Middle frontal gyrus (tissue), 1 donor: ENCODE results near the gene ZNF423.
"Not testable (repeated sequence)": the region's sequence is repeated elsewhere in the genome, so short reads cannot be mapped to it uniquely, and the experiment has no call there.

Experiments
- DNase-seq: peaks from one replicate; pipeline ENCODE4 v3.0.0-alpha.2; 2015; ENCODE audit warnings: low spot score; ENCODE audit errors: extremely low spot score

ZNF423 gene

GRCh38 chr16:49871824-49872223, 15.9 kb upstream of the ZNF423 start:
- not testable (repeated sequence) for DNase-seq

DNA sequence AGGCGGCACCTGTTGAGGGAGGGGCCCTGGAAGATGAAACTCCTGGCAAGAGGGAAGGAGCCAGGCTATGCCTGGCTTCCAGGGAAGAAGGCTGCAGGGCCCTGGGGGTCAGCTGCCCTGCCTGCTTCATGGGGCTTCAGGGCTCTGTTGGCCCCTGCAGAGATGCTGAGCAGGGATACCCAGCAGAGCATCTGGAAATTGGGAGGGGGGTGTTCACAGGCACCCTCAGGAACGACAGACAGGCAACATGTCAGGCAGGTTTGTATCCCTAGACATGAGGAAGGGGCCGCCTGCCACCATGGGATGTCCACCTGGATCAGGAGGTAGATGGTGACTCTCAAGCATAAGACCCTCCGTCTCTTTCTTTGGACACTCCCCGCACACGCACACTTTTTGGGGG, 13.8 kb upstream of the ZNF423 start:
- no peak for DNase-seq

DNA sequence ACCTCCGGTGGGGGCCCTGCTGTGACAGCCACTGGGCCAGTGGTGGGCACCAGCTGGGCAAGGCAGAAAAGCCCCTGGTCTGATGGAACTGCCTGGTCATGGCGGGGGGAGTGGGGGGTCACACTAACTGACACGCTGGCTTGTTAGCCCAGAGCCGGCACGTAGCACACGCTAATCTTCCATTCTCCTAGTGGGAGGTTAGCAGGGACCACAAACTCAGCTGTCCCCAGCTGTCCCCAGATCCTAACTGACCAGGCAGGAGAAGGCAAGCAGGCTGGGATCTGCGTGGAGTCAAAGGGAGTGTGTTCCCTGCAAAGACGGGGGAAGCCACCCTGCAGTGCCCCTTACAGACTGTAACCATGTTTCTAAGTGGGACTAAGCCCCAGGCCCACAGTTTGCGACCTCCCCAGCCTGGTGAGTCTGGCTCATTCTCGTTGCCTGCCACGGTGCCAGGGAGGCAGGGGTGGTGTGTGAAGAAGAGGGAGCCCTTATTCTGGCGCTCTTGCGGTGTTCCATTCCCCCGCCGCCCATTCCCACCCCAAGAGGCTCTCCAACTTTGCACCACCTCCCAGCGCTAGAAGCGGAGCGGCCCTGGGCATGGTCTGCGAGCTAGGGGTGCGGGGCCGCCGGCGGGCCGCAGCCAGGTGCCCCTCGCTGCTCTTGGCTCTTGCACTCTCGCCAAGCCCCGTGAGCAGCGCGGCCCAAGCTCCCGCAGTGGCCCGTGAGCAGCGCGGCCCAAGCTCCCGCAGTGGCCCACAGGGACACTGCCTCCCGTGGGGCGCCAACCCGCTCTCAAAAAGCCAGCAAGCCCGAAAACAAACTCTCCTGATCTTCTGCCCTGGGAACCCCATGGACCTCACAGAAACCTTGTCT, 12.1 kb upstream of the ZNF423 start:
- DNase-seq, result no peak

DNA sequence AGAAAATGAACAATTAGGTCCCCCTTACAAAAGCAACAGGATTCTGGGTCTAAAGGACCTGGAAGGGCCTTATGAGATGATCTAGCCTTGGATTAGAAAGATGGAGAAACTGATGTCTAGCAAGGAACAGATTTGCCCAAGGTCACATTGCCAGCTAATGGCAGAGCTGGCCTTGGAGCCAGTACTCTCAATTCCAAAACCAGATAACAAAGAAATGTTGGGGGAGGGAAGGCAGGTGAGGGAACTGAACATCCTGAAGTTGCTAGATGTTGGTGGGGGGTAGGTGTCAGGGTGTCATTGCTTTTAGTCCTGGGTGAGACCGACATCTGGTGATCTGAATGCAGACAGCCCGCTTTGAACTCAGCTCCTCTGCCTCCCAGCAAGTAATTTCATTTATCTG, 11.3 kb upstream of the ZNF423 start:
- no peak for DNase-seq

DNA sequence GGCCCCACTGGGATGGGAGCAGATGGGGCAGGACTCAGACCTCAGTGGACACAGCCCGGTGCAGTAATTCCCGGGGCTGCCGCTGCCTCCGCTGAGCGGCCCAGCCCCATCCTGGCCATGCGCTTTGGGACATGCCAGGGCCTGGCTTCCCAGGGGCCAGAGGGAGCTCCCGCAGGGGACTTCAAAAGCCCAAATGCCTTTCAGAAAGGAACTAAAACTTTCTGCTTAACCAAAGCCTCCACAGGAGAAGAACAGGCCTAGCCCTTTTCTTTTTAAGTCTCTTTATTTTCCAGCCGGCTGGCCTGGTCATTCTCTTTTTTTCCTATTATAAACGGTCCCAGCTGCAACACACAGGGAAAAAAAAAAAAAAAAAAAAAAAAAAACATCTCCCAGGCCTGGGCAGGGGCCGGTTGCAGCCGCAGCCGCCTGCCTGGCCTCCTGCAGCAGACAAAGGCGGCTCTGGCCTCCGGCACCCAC, 10.7 kb upstream of the ZNF423 start:
- no peak for DNase-seq

GRCh38 chr16:49862694-49863093, 6.8 kb upstream of the ZNF423 start:
- no peak for DNase-seq

DNA sequence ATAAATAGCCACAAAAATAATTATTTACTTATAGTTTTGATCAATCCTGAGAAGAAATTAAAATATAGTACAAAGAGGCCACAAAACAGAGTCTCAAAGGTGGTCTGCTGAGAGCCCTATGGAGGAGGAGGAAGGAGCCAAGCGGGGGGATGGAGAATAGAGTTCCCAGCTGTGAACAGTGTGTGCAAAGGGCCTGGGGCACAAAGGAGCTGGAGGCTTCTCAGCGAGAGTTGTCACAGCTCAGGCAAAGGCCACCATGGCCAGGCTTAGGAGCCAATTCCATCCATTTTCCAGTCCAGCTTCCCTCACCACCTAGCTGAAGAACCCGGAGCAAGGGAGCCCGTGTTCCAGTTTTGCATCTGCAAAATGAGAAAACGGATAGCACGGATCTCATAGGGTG, 5.4 kb upstream of the ZNF423 start:
- no peak for DNase-seq

DNA sequence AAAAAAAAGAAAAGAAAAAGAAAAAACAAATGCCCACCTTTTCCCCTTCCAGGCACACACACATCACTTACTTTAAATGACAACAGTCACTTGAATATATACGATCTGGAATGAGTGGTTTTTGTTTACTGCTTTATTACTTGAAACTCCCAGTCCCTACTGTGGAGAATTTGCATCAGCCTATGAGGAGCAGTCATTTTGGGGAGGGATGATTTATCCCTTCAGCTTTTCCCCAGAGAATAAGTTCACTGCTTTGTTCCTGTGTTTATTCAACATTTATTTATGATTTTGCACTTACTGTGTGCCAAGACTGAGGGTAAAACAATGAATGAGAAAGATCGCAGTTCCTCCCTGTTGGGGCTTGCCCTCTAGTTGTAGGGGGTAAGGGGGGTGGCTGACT, 4.7 kb upstream of the ZNF423 start:
- DNase-seq, result no peak

- DNase-seq, result no peak
These were observed 3.4 kb upstream of the ZNF423 start for GRCh38 chr16:49859125-49859811.

- no peak for DNase-seq
These were observed 2.5 kb upstream of the ZNF423 start for GRCh38 chr16:49858200-49859124.

GRCh38 chr16:49857423-49858181, 1.7 kb upstream of the ZNF423 start:
- no peak for DNase-seq

- DNase-seq, result peak; percentile 69
These were observed 889 bp upstream of the ZNF423 start for GRCh38 chr16:49856672-49857330.

- DNase-seq, result no peak
These were observed 561 bp downstream of the ZNF423 start for GRCh38 chr16:49855280-49855821.

DNA sequence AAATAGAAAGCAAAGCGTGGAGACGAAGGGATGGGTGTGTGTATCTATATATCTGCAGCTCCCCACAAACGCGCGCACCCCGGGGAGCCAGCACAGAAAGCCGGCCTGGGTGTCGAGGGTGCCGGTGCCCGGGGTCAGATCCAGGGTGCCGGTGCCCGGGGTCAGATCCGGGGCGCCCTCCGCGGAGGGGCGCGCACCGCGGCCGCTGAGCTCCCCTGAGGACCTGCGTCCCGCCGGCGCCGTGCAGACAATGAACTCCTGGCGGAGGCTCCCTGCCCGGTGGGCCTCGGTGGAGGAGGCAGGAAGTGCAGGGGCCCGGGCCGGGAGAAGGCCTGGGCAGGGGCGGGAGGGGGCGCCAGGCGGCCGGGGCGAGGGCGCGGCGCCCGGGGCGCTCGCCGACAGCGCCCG, 1.1 kb downstream of the ZNF423 start:
- no peak for DNase-seq

GRCh38 chr16:49854188-49854795, 1.6 kb downstream of the ZNF423 start:
- no peak for DNase-seq

DNA sequence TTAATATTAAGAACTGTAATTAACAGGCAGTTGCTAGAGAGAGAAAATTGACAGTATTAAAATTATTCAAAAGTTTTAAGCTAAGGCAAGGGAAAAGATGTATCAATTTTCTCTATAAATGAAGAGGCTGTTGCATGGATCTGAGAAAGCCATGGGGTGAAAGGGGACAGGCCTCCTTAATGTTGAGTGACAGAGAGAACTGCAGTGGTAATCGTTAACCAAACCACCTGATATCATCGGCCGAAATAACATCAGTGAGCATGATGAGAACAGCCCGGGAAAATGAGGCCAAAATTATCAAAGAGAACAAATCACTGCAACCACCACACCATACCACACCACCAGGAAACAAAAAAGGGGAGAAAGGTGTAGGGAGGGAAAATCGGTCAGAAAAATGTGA, 3.6 kb downstream of the ZNF423 start:
- DNase-seq, result no peak

DNA sequence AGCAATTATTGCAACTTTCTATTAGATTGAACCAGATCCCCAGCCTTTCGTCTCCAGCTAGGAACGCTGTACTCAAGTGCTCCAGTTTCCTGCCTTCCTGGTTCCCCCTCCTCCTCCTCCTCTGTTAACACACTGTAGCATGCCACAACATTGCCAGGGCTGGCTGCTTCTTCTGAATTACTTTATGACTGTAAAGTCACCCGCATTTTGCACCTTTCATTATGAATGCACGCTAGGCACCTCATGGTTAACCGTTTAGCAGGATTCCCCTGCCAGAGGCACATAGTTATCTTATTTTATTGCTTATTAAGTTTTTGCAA, 4.5 kb downstream of the ZNF423 start:
- no peak for DNase-seq

- DNase-seq, result no peak
These were observed 5.1 kb downstream of the ZNF423 start for GRCh38 chr16:49850558-49851467.

GRCh38 chr16:49849754-49850108, 6.2 kb downstream of the ZNF423 start:
- DNase-seq, result no peak
